ENCODE measurements around the gene PDE11A. TPM values are rescaled to one million over a fixed set of nuclear protein-coding genes. Genes with fewer than 3 reads are reported as not detected.

The PDE11A gene
- total and polyA plus RNA-seq, 2 donors, result 0.14 to 0.43 TPM

GRCh38 chr2:177597759-177598158 is 474.8 kb downstream of the PDE11A start:
- Histone ChIP-seq H3K27me3 (ENCODE audit: control insufficient read depth in 2 of 2, insufficient read depth in 1 of 2, low read length in 1 of 2) (no peaks in the 10 kb centered on the region), H3K4me3 (ENCODE audit: low read length in 2 of 2) (no peak overlapping the region), H3K9me3 (ENCODE audit: control insufficient read depth in 2 of 2, insufficient read depth in 1 of 2, low read length in 1 of 2) (no peaks in the 10 kb centered on the region), H3K36me3 (ENCODE audit: control insufficient read depth in 2 of 2, insufficient read depth in 2 of 2, low read length in 1 of 2) (no peaks in the 10 kb centered on the region), H3K27ac (ENCODE audit: low read depth in 1 of 2, low read length in 1 of 2) (no peak overlapping the region), H3K4me1 (ENCODE audit: control insufficient read depth in 2 of 2, insufficient read depth in 2 of 2, low read length in 2 of 2) (peaks cover 0 to 20% of the 10 kb centered on the region in 2 donors)
- WGBS, result 94% methylated on average over 6 of the region's 6 CpGs
- DNase-seq (ENCODE audit: low read depth in 6 of 9, low spot score in 9 of 9), result no peak

GRCh38 chr2:177596866-177597265 is 475.7 kb downstream of the PDE11A start:
- no peak for DNase-seq (ENCODE audit: low read depth in 6 of 9, low spot score in 9 of 9)
- Histone ChIP-seq H3K27me3 (ENCODE audit: control insufficient read depth in 2 of 2, insufficient read depth in 1 of 2, low read length in 1 of 2) (no peaks in the 10 kb centered on the region), H3K36me3 (ENCODE audit: control insufficient read depth in 2 of 2, insufficient read depth in 2 of 2, low read length in 1 of 2) (no peaks in the 10 kb centered on the region), H3K4me3 (ENCODE audit: low read length in 2 of 2) (no peak overlapping the region), H3K9me3 (ENCODE audit: control insufficient read depth in 2 of 2, insufficient read depth in 1 of 2, low read length in 1 of 2) (no peaks in the 10 kb centered on the region), H3K27ac (ENCODE audit: low read depth in 1 of 2, low read length in 1 of 2) (no peak overlapping the region), H3K4me1 (ENCODE audit: control insufficient read depth in 2 of 2, insufficient read depth in 2 of 2, low read length in 2 of 2) (peaks cover 0 to 20% of the 10 kb centered on the region in 2 donors)
- WGBS, result 92% methylated on average over 1 of the region's 1 CpG

DNA sequence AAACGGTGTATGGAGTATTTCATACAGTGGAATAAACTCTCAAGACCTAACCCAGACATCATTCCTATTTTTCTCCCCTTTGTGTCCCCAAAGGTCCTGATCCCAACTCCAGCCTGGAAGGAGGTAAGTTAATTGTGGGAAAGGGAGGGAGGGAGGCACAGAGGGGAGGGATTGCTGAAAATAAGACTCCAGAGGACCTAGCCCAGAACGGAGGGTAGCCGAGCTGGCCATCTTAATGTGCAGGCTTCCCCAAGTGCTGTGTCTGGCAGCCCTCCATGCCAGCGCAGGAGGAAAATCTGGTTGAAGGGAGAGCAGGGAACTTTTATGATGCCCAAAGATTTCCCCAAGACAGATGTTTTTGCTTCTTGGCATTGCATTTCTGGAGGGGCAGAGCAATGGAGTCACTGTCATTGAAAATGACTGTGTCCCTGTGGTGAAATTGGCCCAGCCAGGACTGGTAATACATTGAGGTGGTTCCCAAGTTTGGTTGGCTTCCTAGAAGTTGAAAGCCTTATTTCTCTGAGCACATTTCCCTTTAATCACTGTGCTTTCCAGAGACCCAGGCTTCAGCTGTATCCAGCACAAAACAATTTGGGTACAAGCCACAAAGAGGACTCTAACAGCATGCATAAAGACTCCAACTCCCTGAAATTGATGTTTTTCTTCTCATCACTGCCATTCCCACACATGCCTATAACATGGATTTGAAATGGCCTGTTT is 477.3 kb downstream of the PDE11A start:
- no peak for DNase-seq (ENCODE audit: low read depth in 6 of 9, low spot score in 9 of 9)
- Histone ChIP-seq H3K27me3 (ENCODE audit: control insufficient read depth in 2 of 2, insufficient read depth in 1 of 2, low read length in 1 of 2) (no peaks in the 10 kb centered on the region), H3K9me3 (ENCODE audit: control insufficient read depth in 2 of 2, insufficient read depth in 1 of 2, low read length in 1 of 2) (no peaks in the 10 kb centered on the region), H3K36me3 (ENCODE audit: control insufficient read depth in 2 of 2, insufficient read depth in 2 of 2, low read length in 1 of 2) (no peaks in the 10 kb centered on the region), H3K4me3 (ENCODE audit: low read length in 2 of 2) (no peak overlapping the region), H3K4me1 (ENCODE audit: control insufficient read depth in 2 of 2, insufficient read depth in 2 of 2, low read length in 2 of 2) (peaks cover 0 to 20% of the 10 kb centered on the region in 2 donors), H3K27ac (ENCODE audit: low read depth in 1 of 2, low read length in 1 of 2) (no peak overlapping the region)
- WGBS, result 97% methylated on average over 4 of the region's 4 CpGs

- Histone ChIP-seq H3K36me3 (ENCODE audit: control insufficient read depth in 2 of 2, insufficient read depth in 2 of 2, low read length in 1 of 2) (no peaks in the 10 kb centered on the region), H3K4me1 (ENCODE audit: control insufficient read depth in 2 of 2, insufficient read depth in 2 of 2, low read length in 2 of 2) (peaks cover 0 to 11% of the 10 kb centered on the region in 2 donors), H3K4me3 (ENCODE audit: low read length in 2 of 2) (no peak overlapping the region), H3K27me3 (ENCODE audit: control insufficient read depth in 2 of 2, insufficient read depth in 1 of 2, low read length in 1 of 2) (no peaks in the 10 kb centered on the region), H3K27ac (ENCODE audit: low read depth in 1 of 2, low read length in 1 of 2) (no peak overlapping the region), H3K9me3 (ENCODE audit: control insufficient read depth in 2 of 2, insufficient read depth in 1 of 2, low read length in 1 of 2) (no peaks in the 10 kb centered on the region)
- WGBS, result 94% methylated on average over 3 of the region's 3 CpGs
- DNase-seq (ENCODE audit: low read depth in 6 of 9, low spot score in 9 of 9), result no peak
Observed at GRCh38 chr2:177593402-177593801, 479.2 kb downstream of the PDE11A start.

DNA sequence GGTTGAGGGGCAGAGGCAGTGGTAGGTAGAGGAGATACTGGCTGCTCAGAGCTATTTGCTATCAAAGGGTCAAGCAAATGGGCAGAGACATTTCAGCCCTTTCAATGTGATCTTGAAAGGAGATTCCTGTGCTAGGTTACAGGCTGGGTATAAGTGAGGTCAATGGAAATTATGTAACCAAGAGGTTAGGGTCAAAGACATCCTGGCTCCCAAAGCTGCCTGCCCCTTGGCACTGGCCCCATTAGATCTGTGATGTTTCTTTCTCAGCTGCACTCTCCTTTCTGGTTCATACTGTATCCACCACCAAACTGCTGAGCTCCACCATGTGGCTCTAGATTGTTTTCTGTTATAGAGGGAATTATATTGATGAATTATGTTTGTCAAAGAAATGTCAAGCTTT is 479.6 kb downstream of the PDE11A start:
- no peak overlapping the region for H3K4me3 ChIP-seq (ENCODE audit: low read length in 2 of 2)
- H3K9me3 ChIP-seq (ENCODE audit: control insufficient read depth in 2 of 2, insufficient read depth in 1 of 2, low read length in 1 of 2), result no peaks in the 10 kb centered on the region
- DNase-seq (ENCODE audit: low read depth in 6 of 9, low spot score in 9 of 9), result no peak
- no peaks in the 10 kb centered on the region for H3K27me3 ChIP-seq (ENCODE audit: control insufficient read depth in 2 of 2, insufficient read depth in 1 of 2, low read length in 1 of 2)
- no peaks in the 10 kb centered on the region for H3K36me3 ChIP-seq (ENCODE audit: control insufficient read depth in 2 of 2, insufficient read depth in 2 of 2, low read length in 1 of 2)
- H3K27ac ChIP-seq (ENCODE audit: low read depth in 1 of 2, low read length in 1 of 2), result no peak overlapping the region
- peaks cover 0 to 10% of the 10 kb centered on the region in 2 donors for H3K4me1 ChIP-seq (ENCODE audit: control insufficient read depth in 2 of 2, insufficient read depth in 2 of 2, low read length in 2 of 2)

GRCh38 chr2:177592397-177592796 is 480.2 kb downstream of the PDE11A start:
- H3K4me3 ChIP-seq (ENCODE audit: low read length in 2 of 2), result no peak overlapping the region
- H3K4me1 ChIP-seq (ENCODE audit: control insufficient read depth in 2 of 2, insufficient read depth in 2 of 2, low read length in 2 of 2), result peaks cover 0 to 7% of the 10 kb centered on the region in 2 donors
- H3K27me3 ChIP-seq (ENCODE audit: control insufficient read depth in 2 of 2, insufficient read depth in 1 of 2, low read length in 1 of 2), result no peaks in the 10 kb centered on the region
- H3K36me3 ChIP-seq (ENCODE audit: control insufficient read depth in 2 of 2, insufficient read depth in 2 of 2, low read length in 1 of 2), result no peaks in the 10 kb centered on the region
- DNase-seq (ENCODE audit: low read depth in 6 of 9, low spot score in 9 of 9), result no peak
- WGBS, result 97% methylated on average over 2 of the region's 2 CpGs
- H3K27ac ChIP-seq (ENCODE audit: low read depth in 1 of 2, low read length in 1 of 2), result no peak overlapping the region
- H3K9me3 ChIP-seq (ENCODE audit: control insufficient read depth in 2 of 2, insufficient read depth in 1 of 2, low read length in 1 of 2), result no peaks in the 10 kb centered on the region

- Histone ChIP-seq H3K27ac (ENCODE audit: low read depth in 1 of 2, low read length in 1 of 2) (no peak overlapping the region), H3K36me3 (ENCODE audit: control insufficient read depth in 2 of 2, insufficient read depth in 2 of 2, low read length in 1 of 2) (no peaks in the 10 kb centered on the region), H3K27me3 (ENCODE audit: control insufficient read depth in 2 of 2, insufficient read depth in 1 of 2, low read length in 1 of 2) (no peaks in the 10 kb centered on the region), H3K4me1 (ENCODE audit: control insufficient read depth in 2 of 2, insufficient read depth in 2 of 2, low read length in 2 of 2) (peaks cover 0 to 4% of the 10 kb centered on the region in 2 donors), H3K4me3 (ENCODE audit: low read length in 2 of 2) (no peak overlapping the region), H3K9me3 (ENCODE audit: control insufficient read depth in 2 of 2, insufficient read depth in 1 of 2, low read length in 1 of 2) (no peaks in the 10 kb centered on the region)
- no peak for DNase-seq (ENCODE audit: low read depth in 6 of 9, low spot score in 9 of 9)
- 98% methylated on average over 1 of the region's 1 CpG for WGBS
Observed at GRCh38 chr2:177589186-177589585, 483.4 kb downstream of the PDE11A start.

- no peaks in the 10 kb centered on the region for H3K27me3 ChIP-seq (ENCODE audit: control insufficient read depth in 2 of 2, insufficient read depth in 1 of 2, low read length in 1 of 2)
- no peak for DNase-seq (ENCODE audit: low read depth in 6 of 9, low spot score in 9 of 9)
- no peak overlapping the region for H3K27ac ChIP-seq (ENCODE audit: low read depth in 1 of 2, low read length in 1 of 2)
- H3K9me3 ChIP-seq (ENCODE audit: control insufficient read depth in 2 of 2, insufficient read depth in 1 of 2, low read length in 1 of 2), result no peaks in the 10 kb centered on the region
- no peak overlapping the region for H3K4me3 ChIP-seq (ENCODE audit: low read length in 2 of 2)
- H3K36me3 ChIP-seq (ENCODE audit: control insufficient read depth in 2 of 2, insufficient read depth in 2 of 2, low read length in 1 of 2), result no peaks in the 10 kb centered on the region
- WGBS, result 94% methylated on average over 3 of the region's 3 CpGs
- H3K4me1 ChIP-seq (ENCODE audit: control insufficient read depth in 2 of 2, insufficient read depth in 2 of 2, low read length in 2 of 2), result peaks cover 0 to 2% of the 10 kb centered on the region in 2 donors
Observed at GRCh38 chr2:177588671-177589070, 483.9 kb downstream of the PDE11A start.

- H3K9me3 ChIP-seq (ENCODE audit: control insufficient read depth in 2 of 2, insufficient read depth in 1 of 2, low read length in 1 of 2), result no peaks in the 10 kb centered on the region
- H3K4me3 ChIP-seq (ENCODE audit: low read length in 2 of 2), result no peak overlapping the region
- H3K27me3 ChIP-seq (ENCODE audit: control insufficient read depth in 2 of 2, insufficient read depth in 1 of 2, low read length in 1 of 2), result no peaks in the 10 kb centered on the region
- H3K4me1 ChIP-seq (ENCODE audit: control insufficient read depth in 2 of 2, insufficient read depth in 2 of 2, low read length in 2 of 2), result no peaks in the 10 kb centered on the region
- no peak for DNase-seq (ENCODE audit: low read depth in 6 of 9, low spot score in 9 of 9)
- no peaks in the 10 kb centered on the region for H3K36me3 ChIP-seq (ENCODE audit: control insufficient read depth in 2 of 2, insufficient read depth in 2 of 2, low read length in 1 of 2)
- H3K27ac ChIP-seq (ENCODE audit: low read depth in 1 of 2, low read length in 1 of 2), result no peak overlapping the region
- 97% methylated on average over 1 of the region's 1 CpG for WGBS
Observed at GRCh38 chr2:177587371-177587770, 485.2 kb downstream of the PDE11A start.

All from thymus (tissue), 11 donors.